Tibial artery (tissue), 4 donors: ENCODE results near the gene ANP32E.
"Not testable (repeated sequence)": the region's sequence is repeated elsewhere in the genome, so short reads cannot be mapped to it uniquely, and the experiment has no call there.

Experiments used
- DNase-seq, 2 donors: peaks; one replicate each; pipeline ENCODE4 v3.0.0-alpha.2; 2019
- H3K27ac ChIP-seq, 2 donors: fragments of 200-600 bp; sonication (generic) in 1 of 2; 1 replicate in 1 of 2; 2 replicates in 1 of 2; pipeline ENCODE4 v1.5.1; 2018 to 2019; ENCODE audit warnings: mild to moderate bottlenecking in 1 of 2
- H3K27me3 ChIP-seq, 2 donors: fragments of 200-600 bp; sonication (generic) in 1 of 2; one replicate each; pipeline versions ENCODE4 v1.5.1 to v1.6.0; 2016 to 2019
- H3K36me3 ChIP-seq, 3 donors: fragments of 200-600 bp; sonication (generic) in 2 of 3; one replicate each; pipeline ENCODE4 v1.5.1; 2016 to 2019; ENCODE audit warnings: mild to moderate bottlenecking in 2 of 3
- H3K4me1 ChIP-seq, 4 donors: fragments of 200-600 bp; sonication (generic) in 2 of 4; 1 replicate in 3 of 4; 2 replicates in 1 of 4; pipeline ENCODE4 v1.5.1; 2016 to 2019
- H3K4me3 ChIP-seq, 2 donors: fragments of 200-600 bp; sonication (generic) in 1 of 2; 1 replicate in 1 of 2; 2 replicates in 1 of 2; pipeline ENCODE4 v1.5.1; 2018 to 2019; ENCODE audit warnings: mild to moderate bottlenecking in 2 of 2
- H3K9me3 ChIP-seq, 3 donors: fragments of 200-600 bp; sonication (generic) in 1 of 3; one replicate each; pipeline ENCODE4 v1.5.1; 2016 to 2019
- intact Hi-C: fragments of 100-400 bp; cut with DNase I; formaldehyde crosslinking; loops from one replicate; pipeline ENCODE4 v1.15.0; 2023; ENCODE audit warnings: low total_unique reads
- TF ChIP-seq, protein P1 (sequence below), 2 experiments: fragments of 200-600 bp in 1 of 2; fragments of 450-650 bp in 1 of 2; IDR thresholded peaks; one replicate each; pipeline ENCODE4 v1.5.1; 2017 to 2019; ENCODE audit warnings: antibody characterized with exemption in 2 of 2, mild to moderate bottlenecking in 1 of 2, moderate library complexity in 1 of 2

Gene ANP32E

DNA sequence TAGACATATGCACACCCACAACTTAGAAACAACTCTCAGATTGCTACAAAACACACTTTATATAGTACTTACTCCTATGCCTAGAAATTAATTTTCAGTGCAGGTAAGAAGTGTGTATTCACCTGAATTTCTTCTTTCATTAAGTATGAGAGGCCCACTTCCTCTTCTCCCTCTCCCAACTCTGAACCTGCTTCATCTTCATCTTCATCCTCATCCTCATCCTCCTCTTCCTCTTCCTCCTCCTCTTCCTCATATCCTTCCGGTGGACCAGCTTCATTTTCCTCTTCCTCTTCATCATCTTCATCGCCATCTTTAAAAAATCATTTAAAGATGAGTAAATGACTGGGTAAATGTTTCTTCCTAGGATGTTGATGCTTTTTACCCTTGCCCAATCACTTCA lies 9.4 kb downstream of the ANP32E start:
- intact Hi-C loops: no loop called here
- peaks cover 27 to 84% (median 46%) of the 10 kb centered on the region in 3 donors for H3K36me3 ChIP-seq

DNA sequence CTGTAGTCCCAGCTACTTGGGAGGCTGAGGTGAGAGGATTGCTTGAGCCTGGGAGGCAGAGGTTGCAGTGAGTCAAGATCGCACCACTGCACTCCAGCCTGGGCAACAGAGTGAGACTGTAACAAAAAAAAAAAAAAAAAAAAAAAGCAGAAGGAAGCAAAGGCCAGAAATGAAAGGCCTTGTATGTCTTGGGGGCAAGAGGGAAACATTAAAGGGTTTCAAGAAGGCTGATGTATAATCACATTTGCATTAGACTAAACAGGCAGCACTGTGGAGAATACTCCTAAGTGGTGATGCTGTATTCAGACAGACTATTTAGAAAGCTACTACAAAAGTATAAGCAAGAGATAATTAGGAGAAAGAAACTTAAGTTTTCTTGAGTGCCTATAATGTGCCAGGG lies 10.4 kb downstream of the ANP32E start:
- Histone ChIP-seq H3K4me1 (no peaks in the 10 kb centered on the region), H3K27ac (no peak overlapping the region), H3K27me3 (no peaks in the 10 kb centered on the region), H3K4me3 (no peak overlapping the region), H3K9me3 (no peaks in the 10 kb centered on the region), H3K36me3 (peaks cover 27 to 86% (median 46%) of the 10 kb centered on the region in 3 donors)
- TF ChIP-seq, protein P1, sequence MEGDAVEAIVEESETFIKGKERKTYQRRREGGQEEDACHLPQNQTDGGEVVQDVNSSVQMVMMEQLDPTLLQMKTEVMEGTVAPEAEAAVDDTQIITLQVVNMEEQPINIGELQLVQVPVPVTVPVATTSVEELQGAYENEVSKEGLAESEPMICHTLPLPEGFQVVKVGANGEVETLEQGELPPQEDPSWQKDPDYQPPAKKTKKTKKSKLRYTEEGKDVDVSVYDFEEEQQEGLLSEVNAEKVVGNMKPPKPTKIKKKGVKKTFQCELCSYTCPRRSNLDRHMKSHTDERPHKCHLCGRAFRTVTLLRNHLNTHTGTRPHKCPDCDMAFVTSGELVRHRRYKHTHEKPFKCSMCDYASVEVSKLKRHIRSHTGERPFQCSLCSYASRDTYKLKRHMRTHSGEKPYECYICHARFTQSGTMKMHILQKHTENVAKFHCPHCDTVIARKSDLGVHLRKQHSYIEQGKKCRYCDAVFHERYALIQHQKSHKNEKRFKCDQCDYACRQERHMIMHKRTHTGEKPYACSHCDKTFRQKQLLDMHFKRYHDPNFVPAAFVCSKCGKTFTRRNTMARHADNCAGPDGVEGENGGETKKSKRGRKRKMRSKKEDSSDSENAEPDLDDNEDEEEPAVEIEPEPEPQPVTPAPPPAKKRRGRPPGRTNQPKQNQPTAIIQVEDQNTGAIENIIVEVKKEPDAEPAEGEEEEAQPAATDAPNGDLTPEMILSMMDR (IDR thresholded peaks at IDR 0.05): no peak
- no peak for DNase-seq
- intact Hi-C loops: no loop called here

More for the DNA sequence above, 9.4 kb downstream of the ANP32E start:
- TF ChIP-seq, protein P1 (IDR thresholded peaks at IDR 0.05): no peak
- H3K27ac ChIP-seq: no peak overlapping the region
- H3K4me1 ChIP-seq: no peaks in the 10 kb centered on the region
- H3K4me3 ChIP-seq: no peak overlapping the region
- no peaks in the 10 kb centered on the region for H3K27me3 ChIP-seq
- H3K9me3 ChIP-seq: no peaks in the 10 kb centered on the region
- no peak for DNase-seq

DNA sequence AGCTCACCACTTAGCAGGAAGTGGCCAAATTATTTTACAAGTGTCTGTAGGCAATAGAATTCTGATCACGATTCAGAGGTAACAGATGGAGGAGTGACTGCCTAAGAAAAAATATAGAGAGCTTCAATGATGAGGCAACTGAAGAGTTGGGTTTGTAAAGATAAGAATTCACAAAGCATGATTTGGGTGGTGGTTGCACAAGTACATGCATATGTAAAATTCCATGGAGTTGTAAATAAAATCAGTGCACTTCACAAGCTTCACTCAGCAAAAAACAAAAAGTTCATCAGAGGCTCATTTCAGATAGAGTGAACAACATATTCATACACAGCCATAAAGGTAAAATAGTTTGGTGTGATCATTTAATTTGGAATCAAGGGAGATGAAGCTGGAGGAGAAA lies 10.9 kb downstream of the ANP32E start:
- intact Hi-C loops: no loop called here
- Histone ChIP-seq H3K27me3 (no peaks in the 10 kb centered on the region), H3K36me3 (peaks cover 27 to 83% (median 44%) of the 10 kb centered on the region in 3 donors), H3K4me3 (no peak overlapping the region), H3K27ac (no peak overlapping the region), H3K4me1 (no peaks in the 10 kb centered on the region), H3K9me3 (no peaks in the 10 kb centered on the region)
- no peak for DNase-seq
- TF ChIP-seq, protein P1 (IDR thresholded peaks at IDR 0.05): no peak

DNA sequence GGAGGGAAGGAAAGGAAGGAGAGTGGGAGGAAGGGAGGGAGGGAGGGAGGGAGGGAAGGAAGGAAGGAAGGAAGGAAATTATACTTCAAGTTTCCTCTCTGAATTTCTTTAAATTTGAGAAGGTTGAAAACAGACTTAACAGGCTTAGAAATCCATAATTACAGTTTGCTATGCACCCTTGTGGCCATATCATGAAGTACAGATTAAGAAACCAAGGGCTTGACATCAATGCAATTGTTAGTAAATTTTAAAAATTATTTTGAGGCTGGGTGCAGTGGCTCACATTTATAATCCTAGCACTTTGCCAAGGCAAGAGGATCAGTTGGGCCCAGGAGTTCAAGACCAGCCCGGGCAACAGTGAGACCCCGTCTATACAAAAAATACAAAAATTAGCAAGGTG lies 14.4 kb downstream of the ANP32E start:
- DNase-seq: no peak
- intact Hi-C loops: no loop called here
- TF ChIP-seq, protein P1 (IDR thresholded peaks at IDR 0.05): peak; percentile 29 to 47
- H3K27ac ChIP-seq: no peak overlapping the region
- H3K9me3 ChIP-seq: no peaks in the 10 kb centered on the region
- no peaks in the 10 kb centered on the region for H3K4me1 ChIP-seq
- peaks cover 19 to 64% (median 27%) of the 10 kb centered on the region in 3 donors for H3K36me3 ChIP-seq
- no peak overlapping the region for H3K4me3 ChIP-seq
- no peaks in the 10 kb centered on the region for H3K27me3 ChIP-seq

DNA sequence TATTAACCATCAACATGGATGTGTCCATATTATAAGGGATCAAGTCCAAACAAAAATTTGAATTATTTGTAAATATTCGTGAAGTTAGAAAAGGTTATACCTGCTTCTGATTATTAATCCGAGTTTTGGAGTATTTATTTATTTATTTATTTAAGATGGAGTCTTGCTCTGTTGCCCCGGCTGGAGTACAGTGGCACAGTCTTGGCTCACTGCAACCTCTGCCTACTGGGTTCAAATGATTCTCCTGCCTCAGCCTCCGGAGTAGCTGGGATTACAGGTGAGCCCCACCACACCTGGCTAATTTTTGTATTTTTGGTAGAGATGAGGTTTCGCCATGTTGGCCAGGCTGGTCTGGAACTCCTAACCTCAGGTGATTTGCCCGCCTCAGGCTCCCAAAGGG lies 20.1 kb downstream of the ANP32E start:
- Histone ChIP-seq H3K36me3 (peaks cover 0 to 14% (median 0%) of the 10 kb centered on the region in 3 donors), H3K4me1 (peaks cover 0 to 11% (median 3%) of the 10 kb centered on the region in 4 donors)
- H3K27me3 ChIP-seq, DNase-seq, H3K27ac ChIP-seq, H3K9me3 ChIP-seq, H3K4me3 ChIP-seq, intact Hi-C loops: not testable (repeated sequence)

DNA sequence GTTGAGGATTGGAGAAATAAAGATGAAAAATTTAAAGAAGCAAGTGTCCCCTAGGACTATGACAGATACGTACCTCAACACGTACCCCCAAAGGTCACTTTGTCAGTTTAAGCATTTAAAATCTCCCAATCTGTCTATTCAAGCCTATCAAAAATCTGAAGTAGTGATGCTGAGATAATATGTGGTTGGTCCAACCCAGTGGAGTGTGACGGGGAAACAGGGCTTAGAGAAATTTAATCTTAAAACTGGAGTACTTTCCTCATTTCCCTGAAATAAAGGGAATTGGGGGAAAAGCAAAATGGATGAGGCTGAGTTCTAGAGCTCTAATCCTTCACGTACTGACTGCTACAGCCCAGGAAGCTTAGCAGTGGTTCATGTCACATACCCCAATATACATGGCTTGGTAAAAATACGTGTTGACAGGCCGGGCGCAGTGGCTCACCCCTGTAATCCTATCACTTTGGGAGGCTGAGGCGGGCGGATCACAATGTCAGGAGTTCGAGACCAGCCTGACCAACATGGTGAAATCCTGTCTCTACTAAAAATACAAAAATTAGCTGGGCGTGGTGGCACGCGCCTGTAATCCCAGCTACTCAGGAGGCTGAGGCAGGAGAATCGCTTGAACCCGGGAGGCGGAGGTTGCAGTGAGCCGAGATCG lies 21.7 kb downstream of the ANP32E start:
- intact Hi-C loops, H3K9me3 ChIP-seq, H3K27me3 ChIP-seq, H3K36me3 ChIP-seq, DNase-seq: not testable (repeated sequence)
- peak overlapping the region; percentile 76 to 80 for H3K27ac ChIP-seq
- peaks cover 0 to 11% (median 3%) of the 10 kb centered on the region in 4 donors for H3K4me1 ChIP-seq
- peak overlapping the region; percentile 50 to 60 for H3K4me3 ChIP-seq
